ENCODE measurements around the gene NRBP1. TPM values are rescaled to one million over a fixed set of nuclear protein-coding genes. Genes with fewer than 3 reads are reported as not detected.

NRBP1 gene
- total and polyA plus RNA-seq, 2 of the 8 experiments (the other 6 are each of a cell fraction or from before 2014, with no cell fraction given), result 115 to 145 TPM

DNA sequence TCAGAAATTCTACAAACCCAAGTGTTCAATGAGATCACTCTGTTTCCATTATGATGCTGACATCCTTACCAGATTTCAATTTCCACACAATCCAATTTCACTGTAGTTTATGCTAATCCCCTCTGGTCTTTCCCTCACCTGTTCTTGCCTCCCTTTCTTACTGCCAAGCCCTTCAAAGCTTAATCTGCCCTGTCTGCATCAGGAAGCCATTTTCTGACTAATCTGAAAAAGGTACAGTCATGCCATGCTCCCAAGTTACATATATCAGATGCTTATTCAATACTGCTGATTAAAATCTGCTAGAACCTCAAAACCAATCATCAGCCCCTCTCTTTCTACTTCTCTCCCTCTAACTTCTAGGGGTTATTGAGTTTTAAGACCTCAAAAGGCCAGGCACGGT lies 22.7 kb downstream of the NRBP1 start:
- H3K9me3 ChIP-seq (ENCODE audit: insufficient read depth in 2 of 2, low read depth in 1 of 2, low read length in 1 of 2), result no peaks in the 10 kb centered on the region
- H2BK120ac ChIP-seq (replicated peaks; ENCODE audit: low read depth, low read length), result no peak overlapping the region
- H3K27me3 ChIP-seq (replicated peaks in 1 of 4; ENCODE audit: control insufficient read depth in 3 of 4, extremely low read depth in 1 of 4, insufficient read depth in 3 of 4, low read length in 3 of 4), result no peaks in the 10 kb centered on the region
- H2BK5ac ChIP-seq (ENCODE audit: low read depth, low read length), result no peak overlapping the region
- H2AK5ac ChIP-seq (ENCODE audit: low read depth, low read length), result no peak overlapping the region
- no peak overlapping the region for H2BK12ac ChIP-seq (ENCODE audit: low read depth, low read length)
- no peak overlapping the region for H4K8ac ChIP-seq (ENCODE audit: extremely low read depth, insufficient read depth, low read length)
- TF ChIP-seq SP2 (IDR thresholded peaks at IDR 0.05; ENCODE audit: low read length) (no peak), SIN3A (conservative IDR thresholded peaks at IDR 0.05 in 1 of 2, IDR thresholded peaks at IDR 0.05 in 1 of 2; ENCODE audit: low read depth in 1 of 2, low read length in 2 of 2) (no peak), POLR2AphosphoS5 (IDR thresholded peaks at IDR 0.05; ENCODE audit: low read depth, low read length) (no peak), YY1 (IDR thresholded peaks at IDR 0.05; ENCODE audit: low read depth, low read length) (no peak), CEBPB (IDR thresholded peaks at IDR 0.05; ENCODE audit: low read depth, low read length) (no peak), GABPA (IDR thresholded peaks at IDR 0.05; ENCODE audit: borderline replicate concordance, insufficient read depth, low read length) (no peak), KDM4A (IDR thresholded peaks at IDR 0.05; ENCODE audit: low read depth, low read length, severe bottlenecking) (no peak), RFX5 (IDR thresholded peaks at IDR 0.05; ENCODE audit: borderline replicate concordance, low read depth, low read length) (no peak)
- H4K5ac ChIP-seq (ENCODE audit: insufficient read length, low read depth, low read length), result no peak overlapping the region
- no peak overlapping the region for H3K23ac ChIP-seq (ENCODE audit: insufficient read length)
- no peak for DNase-seq (ENCODE audit: low read depth in 1 of 2, low spot score in 2 of 2)
- FAIRE-seq, result no peak
- H3K23me2 ChIP-seq (ENCODE audit: low read depth, low read length), result no peaks in the 10 kb centered on the region
- H2BK15ac ChIP-seq (ENCODE audit: low read length), result no peak overlapping the region
- peaks cover 0 to 10% (median 4%) of the 10 kb centered on the region in 4 experiments; a peak in 3 of 8 replicates for H3K36me3 ChIP-seq (ENCODE audit: control insufficient read depth in 2 of 4, insufficient read depth in 4 of 4, low read length in 3 of 4)
- H3K18ac ChIP-seq (ENCODE audit: extremely low read depth, low read length), result no peak overlapping the region
- H3K9ac ChIP-seq (replicated peaks in 1 of 4; ENCODE audit: extremely low read depth in 1 of 4, low read depth in 3 of 4, low read length in 3 of 4), result no peak overlapping the region
- H3K4me1 ChIP-seq (replicated peaks in 1 of 4; ENCODE audit: control insufficient read depth in 3 of 4, insufficient read depth in 4 of 4, low read length in 3 of 4), result no peaks in the 10 kb centered on the region
- H4K20me1 ChIP-seq (replicated peaks in 1 of 2; ENCODE audit: control insufficient read depth in 1 of 2, insufficient read depth in 2 of 2, low read length in 2 of 2), result peaks cover 0 to 2% of the 10 kb centered on the region in 2 experiments
- H3K14ac ChIP-seq (ENCODE audit: insufficient read length), result no peak overlapping the region
- no peak overlapping the region for H2AFZ ChIP-seq (ENCODE audit: low read length)
- H3K4me3 ChIP-seq (ENCODE audit: extremely low read depth in 1 of 4, insufficient read depth in 2 of 4, low read depth in 3 of 4, low read length in 4 of 4), result no peak overlapping the region
- no peaks in the 10 kb centered on the region for H3K79me1 ChIP-seq (ENCODE audit: low read depth, low read length)
- H2BK20ac ChIP-seq (ENCODE audit: low read length), result no peak overlapping the region
- no peaks in the 10 kb centered on the region for H3K79me2 ChIP-seq (ENCODE audit: control insufficient read depth in 1 of 2, insufficient read depth in 2 of 2, low read length in 2 of 2)
- no peak overlapping the region for H3K4me2 ChIP-seq (ENCODE audit: insufficient read depth in 1 of 2, low read depth in 2 of 2, low read length in 2 of 2)
- CTCF ChIA-PET (ENCODE audit: partially characterized antibody), result no interaction called here
- POLR2A ChIA-PET (ENCODE audit: partially characterized antibody), result no interaction called here
- H3K27ac ChIP-seq (ENCODE audit: low read depth, low read length), result no peak overlapping the region
- no peak overlapping the region for H4K91ac ChIP-seq (replicated peaks; ENCODE audit: insufficient read length, low read length)
- no peak overlapping the region for H3K56ac ChIP-seq (replicated peaks; ENCODE audit: insufficient read length, low read depth, low read length)
- WGBS, 2 experiments (ENCODE audit: extremely low coverage in 1 of 2, insufficient coverage in 1 of 2, insufficient read length in 1 of 2, insufficient replicate concordance in 2 of 2, low coverage in 1 of 2, low lambda C conversion rate in 2 of 2, missing lambda C conversion rate in 1 of 2), result 94% methylated on average over 1 of the region's 1 CpG; no CpG with 5 or more reads in 1 of the 2 experiments
- H3K4ac ChIP-seq (replicated peaks; ENCODE audit: insufficient read length, low read depth, low read length), result no peak overlapping the region

Measured in H1 (cell line).